ENCODE data around the gene SDF4.

SDF4 gene

GRCh38 chr1:1210726-1211540 is 20.9 kb downstream of the SDF4 start:
- no peak for DNase-seq

GRCh38 chr1:1208713-1209433 is 22.9 kb downstream of the SDF4 start:
- DNase-seq: no peak

GRCh38 chr1:1207571-1207892 is 24.3 kb downstream of the SDF4 start:
- no peak for DNase-seq

GRCh38 chr1:1206966-1207531 is 24.8 kb downstream of the SDF4 start:
- no peak for DNase-seq

DNA sequence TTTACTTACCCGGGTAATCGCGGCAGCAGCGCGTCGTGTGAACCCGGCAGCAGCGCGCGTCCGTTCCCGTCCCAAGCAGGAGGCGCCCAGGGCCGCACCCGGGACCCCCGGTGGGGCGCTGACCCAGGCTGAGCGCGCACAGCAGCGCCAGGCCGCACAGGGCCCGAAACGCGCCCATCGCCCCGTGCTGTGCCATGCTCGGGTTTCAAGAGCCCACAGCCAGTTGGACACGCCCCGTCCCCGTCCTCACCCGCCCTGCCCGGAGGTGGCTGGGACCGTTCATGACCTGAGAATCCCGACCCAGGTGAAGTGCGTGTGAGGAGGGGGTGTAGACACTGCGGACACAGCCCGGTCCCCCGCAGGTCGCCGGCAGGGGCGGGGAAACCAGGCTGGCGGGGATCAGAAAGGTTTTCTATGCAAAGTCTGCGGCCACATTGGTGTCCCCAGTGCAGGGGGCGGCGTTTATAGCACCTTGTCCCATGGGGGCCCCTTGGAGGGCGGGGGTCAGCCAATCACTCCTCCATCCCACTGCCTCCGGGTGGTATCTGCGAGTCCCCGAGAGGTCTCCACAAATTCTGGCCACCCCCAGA is 25.3 kb downstream of the SDF4 start, which contains the start of gene TNFRSF18:
TNFRSF18 (minus strand) TSS at position 217 of the 590 bp plus-strand sequence; CDS start at position 196, 21 bp downstream.
- DNase-seq: no peak

DNA sequence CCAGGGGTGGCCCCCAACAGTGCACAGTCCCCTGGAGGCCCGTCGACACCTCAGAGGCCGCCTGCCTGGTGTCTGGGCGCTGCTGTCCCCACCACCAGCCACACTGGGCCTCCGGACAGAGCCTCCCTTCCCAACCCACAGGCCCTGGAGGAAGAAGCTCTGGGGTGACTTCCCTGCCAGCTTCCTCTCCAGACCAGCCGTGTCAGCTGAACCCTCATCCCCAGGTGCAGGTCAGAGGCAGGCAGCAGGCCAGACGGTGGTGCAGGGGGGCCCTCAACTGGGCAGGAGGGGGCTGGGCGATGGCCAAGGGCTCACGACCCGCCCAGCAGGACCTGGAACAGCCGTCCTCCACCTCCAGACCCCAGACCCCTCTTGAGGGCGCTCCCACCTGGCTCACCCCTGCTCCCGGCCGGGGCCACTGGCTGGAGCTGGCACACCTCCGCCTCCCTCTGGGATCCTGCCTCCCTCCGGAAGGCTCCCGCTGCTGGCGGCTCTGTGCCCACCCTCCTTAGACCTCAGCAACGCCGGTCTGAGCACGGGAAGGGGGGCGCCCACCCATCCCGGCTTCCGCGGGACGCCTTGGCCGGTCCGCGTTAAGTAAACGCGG is 25.9 kb downstream of the SDF4 start:
- DNase-seq: no peak

DNA sequence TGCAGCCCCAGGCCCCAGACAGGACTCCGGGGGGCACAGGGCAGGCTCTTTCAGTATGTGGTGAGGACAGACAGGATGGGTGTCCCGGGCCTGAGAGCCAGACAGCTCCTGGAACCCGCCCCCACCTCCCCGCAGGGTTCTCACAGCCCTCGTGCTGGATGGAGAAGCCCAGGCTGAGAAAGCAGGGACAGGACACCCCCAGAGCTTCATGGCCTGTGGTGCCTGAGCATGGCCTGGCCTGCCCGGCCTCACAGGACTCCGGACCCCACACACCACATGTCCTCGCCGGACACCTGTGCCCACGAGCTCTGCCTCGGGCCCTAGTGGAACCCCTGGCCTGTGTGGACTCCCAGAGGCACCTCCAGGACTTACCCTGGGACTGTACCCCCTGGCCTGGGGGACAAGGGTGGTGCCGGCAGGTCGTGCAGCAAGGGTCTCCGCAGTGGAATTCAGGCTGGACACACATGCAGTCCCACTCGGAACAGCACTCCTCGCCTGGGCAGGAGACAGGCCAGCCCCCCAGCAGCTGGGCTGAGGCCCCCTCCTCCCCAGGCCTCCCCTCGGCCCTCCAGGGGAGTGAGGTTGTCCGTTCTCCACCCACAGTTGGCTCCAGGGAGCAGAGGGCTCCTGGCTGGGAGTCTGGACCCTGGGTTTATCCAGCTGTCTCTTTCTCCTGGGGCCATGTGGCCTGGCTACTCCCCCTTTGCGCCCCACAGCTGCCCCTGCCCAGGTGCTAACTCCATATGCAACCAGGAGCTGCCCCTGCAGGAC is 26.6 kb downstream of the SDF4 start:
- DNase-seq: no peak

DNA sequence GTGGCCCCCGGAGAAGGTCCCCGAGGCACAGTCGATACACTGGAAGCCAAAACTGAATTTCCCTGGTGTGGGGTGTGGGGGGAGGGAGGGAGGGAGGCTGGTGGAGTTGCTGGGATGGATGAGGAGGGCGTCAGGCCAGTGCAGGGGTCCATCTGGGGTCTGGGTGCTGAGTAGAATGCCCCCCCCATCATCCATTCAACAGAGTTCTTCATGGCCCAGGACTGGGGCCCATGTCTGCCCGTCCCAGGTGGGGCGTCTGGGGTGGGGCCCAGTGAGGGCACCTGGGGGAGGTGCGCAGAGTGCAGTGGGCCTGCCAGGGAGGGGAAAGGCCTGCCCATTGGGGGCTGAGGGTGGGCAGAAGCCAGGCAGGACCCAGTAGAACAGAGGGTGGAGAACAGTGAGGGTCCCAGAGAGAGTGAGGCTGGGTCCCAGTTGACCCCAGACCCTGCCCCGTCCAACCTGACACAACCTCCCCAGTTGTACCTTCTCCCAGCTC is 27.3 kb downstream of the SDF4 start:
- no peak for DNase-seq

DNA sequence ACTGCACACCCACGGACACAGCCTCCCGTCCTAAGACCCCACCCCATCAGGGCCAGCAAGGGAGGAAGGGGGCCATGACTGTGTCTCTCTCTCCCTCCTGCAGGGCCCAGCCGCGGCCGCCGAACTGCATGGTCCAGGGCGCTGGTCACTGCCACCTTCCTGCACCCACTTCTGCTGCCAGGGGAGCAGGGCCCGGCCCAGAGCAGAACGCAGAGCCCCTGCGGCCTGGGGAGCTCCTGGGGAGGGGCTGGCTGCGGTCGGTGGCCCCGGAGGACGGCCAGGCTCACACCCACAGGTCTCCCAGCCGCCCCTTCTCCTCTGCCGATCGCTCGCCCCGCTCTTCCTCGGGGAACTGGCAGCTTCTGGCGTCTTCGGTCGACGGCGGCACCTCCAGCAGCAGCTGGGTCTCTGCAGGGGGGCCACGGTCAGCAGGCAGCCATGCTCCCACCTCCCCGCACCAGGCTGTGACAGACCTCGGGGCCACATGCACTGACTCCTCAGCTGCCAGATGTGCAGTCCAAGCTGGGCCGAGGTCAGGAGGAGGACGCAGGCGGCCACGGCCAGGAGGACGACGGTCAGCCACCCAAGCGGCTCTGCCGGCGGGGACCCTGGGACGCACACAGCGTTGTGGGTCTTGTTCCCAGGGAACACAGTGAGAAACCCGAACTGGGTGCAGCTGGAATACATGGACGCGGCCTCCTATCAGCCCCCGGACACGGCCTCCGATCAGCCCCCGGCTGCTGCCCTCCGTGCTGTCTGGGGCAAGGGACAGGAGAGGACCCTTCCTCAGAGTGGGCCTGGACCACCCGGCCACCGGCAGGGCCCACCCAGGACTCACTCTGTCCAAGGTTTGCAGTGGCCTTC is 28.0 kb downstream of the SDF4 start:
- DNase-seq: no peak

DNA sequence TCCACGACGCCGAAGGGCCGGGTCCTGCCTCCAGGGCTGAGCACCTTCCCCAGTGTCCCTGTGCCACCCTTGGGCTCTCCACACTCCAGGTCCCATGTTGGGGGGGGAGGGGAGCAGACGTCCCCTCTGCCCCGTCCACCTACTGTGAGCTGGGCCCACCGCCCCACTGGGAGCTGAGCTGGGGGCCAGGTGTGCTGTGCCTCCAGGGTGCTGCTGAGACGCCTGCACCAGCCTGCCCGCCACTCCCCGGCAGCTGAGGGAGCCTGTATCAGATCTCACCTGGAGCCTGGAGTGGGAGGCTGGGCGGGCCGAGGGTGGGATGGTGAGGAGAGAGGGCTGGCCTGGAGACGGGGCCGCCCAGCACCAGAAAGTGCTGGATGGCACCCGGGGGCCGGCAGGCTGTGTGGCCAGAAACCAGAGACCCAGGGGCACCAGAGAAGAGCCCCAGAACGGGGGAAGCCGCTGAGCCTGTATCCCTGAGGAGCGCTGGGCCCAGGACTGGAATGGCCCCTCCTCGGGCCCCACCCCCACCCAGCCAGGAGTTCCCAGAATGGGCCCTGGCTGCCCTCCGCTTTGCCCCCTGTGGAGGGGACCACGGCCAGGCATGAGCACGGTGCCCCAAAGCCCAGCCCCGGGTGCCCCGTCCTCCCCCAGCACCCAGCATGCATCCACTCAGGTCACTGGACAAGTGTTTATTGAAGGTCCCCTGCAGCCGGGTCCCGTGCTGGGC is 28.8 kb downstream of the SDF4 start:
- no peak for DNase-seq

DNA sequence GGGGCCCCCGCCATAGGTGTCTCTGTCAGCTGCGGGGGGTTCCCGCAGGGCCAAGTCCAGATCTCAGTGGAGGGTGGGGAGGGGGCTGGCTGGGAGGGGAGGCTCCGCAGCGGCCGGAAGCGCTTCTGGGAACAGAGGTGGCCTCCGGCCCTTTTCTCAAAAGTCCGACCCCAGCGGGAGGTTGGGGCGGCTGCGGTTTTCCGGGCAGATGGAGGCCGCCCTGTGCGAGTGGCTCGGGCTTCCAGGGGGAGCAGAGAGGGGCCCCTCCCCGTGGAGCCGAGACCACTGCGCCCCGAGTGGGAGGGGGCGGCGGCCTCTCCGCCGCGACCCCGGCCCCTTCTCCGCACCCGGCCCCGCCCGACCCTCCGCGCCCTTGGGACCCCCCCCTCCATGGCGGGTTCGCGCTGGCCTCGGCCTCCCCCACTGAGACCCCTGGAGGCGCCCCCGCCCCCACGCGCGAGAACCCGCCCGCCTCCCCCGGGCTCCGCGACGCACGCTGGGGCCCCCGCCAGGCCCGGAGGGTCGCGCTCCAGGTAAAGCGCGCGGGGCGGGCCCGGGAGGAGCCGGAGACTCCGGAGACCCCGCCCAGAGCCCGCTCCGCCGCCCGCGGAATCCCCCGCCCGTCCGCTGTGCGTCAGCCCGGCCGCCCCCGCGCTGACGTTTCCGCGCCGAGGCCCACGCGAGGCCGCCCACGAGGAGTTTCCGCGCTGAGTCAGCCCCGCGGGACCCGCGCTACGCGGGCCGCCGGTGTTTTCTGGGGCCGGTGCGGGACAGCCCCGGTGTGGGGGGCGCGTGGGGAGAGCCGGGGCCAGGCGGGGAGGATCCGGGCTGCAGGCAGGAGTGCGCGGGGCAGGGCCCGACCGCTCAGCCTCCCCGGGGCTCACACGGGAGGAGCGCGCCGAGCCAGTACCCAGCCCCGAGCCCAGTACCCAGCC is 30.7 kb downstream of the SDF4 start:
- no peak for DNase-seq

DNA sequence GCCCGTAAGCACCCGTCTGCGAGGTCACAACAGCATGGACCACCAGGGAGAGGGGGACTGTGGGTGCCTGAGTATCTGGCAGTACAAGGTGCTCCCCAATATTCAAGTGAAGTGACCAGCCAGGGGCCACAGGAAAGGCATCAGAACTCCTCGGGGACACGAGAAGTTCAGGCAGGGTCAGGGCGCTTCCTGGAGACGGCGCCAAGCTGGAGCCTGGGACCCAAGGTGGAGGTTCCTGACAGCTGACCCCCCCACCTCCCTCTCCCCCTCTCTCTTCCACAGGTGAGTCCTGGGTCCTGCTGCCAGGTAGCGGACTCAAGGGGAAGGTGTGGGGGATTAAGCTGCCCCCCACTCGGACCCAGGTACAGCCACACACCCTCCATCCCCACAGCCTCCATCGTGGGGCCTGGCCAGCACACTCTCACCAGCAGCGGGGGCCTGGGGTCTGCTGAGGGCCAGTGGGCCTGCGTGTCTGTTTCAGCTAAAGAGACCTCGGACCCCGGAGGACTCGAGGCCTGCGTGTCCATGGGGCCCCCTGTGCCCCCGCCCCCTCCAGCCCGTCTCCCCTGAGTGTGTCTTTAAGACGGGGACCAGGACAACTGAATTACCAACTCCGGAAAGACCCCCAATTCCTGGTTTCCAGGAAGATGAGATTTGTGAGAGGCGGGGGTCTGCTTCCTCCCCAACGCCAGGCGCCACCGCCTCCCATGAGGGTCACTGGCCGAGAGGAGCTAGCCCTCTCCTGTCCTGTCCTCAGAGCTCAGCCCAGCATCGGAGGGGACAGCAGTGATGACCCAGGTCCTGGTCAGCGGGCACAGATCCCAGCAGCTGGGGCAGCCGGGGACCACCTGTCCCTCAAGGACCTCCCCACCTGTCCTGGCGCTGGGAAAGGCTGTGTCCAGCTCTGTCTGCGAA is 31.6 kb downstream of the SDF4 start:
- DNase-seq: no peak

GRCh38 chr1:1199141-1199960 is 32.5 kb downstream of the SDF4 start:
- DNase-seq: no peak

DNA sequence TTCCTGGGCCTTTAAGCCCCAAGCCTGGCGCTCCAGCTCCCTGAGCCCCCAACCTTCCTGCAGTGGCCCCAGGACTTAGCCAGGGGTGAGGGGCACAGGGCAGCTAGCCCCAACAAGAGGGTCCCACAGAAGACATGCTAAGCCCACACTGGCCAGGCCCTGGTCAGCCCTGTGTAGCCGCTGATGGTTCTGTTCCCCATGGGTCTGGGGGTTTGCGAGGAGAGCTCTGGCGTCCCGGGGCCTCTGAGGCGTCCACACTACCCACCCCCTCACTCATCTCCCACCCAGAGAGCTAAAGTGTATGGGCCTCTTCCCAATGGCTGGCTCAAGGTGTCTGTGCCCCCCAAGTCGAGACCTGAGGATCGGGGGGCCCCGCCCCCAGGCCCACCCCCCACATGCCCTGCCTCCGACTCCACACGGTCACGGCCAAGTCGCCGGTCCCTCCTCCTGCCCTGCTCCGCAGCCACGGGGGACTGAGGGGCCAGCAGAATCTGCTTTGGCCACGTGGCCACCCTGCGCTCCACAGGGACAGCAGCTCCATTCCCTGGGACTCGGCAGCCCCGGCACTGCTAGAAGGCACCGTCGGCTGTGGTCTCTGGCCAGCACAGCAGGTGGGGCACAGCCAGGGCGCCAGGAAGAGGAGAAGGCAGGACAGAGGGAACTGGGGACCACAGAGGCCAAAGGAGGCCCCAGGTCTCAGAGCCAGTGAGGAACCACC is 33.2 kb downstream of the SDF4 start:
- DNase-seq: no peak

DNA sequence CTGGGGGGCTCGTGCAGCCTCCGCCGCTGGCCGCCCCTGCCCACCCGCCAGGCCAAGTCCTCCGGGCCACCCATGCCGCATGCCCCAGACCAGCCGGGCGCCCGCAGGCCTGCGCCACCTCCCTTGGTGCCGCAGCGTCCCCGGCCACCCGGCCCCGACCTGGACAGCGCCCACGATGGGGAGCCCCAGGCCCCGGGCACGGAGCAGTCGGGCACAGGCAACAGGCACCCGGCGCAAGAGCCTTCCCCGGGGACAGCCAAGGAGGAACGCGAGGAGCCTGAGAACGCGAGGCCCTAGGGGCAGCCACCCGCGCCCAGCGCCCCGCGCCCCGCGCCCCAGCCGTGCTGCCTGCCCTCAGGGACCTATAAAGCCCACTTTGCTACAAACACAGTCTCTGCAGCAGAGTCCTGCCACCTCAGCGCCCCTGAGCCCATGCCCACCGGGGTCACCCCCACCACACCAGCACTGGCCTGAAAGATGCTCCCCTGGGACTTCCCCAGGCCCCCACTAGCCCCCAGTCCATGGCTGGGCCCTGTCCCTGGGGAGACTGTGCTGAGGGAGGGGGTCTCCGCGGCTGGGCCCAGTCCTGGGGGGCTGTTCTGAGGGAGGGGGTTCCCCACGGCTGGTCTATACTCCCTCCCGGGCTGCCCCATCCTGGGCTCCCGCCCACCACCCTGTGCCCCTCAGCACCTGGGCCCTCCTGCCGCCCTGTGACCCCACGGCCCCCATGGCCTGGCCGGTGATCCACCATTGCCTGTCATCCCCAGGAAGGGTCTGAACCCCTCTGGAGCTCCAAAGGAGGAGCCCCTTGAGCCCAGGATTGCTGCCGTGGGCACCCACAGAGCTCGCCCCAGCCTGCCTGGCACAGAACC is 34.0 kb downstream of the SDF4 start:
- no peak for DNase-seq

- DNase-seq: no peak
Measured at GRCh38 chr1:1197188-1197500, 34.7 kb downstream of the SDF4 start.
